GM12878 (cell line): ENCODE results near the gene MAPRE3. TPM values are rescaled to one million over a fixed set of nuclear protein-coding genes. Genes with fewer than 3 reads are reported as not detected.
A peak's percentile ranks its signal among the peaks of the same experiment; 100 is the strongest.

ENCODE experiments used
- ATAC-seq: fragments of 200-7000 bp; cut with Tn5 transposase; 3 replicates; pipeline ENCODE4 v1.9.1; 2020; ENCODE audit warnings: mild to moderate bottlenecking, moderate library complexity
- BruUV-seq: library from RNA; stranded (reverse); fragments of 400-500 nt; replicated peaks from 2 replicates; lab custom pipeline; 2021; lab: Mats Ljungman, UMichigan
- CTCF ChIA-PET: fragments of 300-600 bp; sonication (Branson Sonifier 250); formaldehyde crosslinking; extraction: SDS; loops from one replicate; lab custom pipeline; 2021; ENCODE audit warnings: inconsistent platforms; lab: Yijun Ruan, JAX
- POLR2A ChIA-PET: fragments of 350-600 bp; formaldehyde crosslinking; extraction: SDS; loops from one replicate; lab custom pipeline; 2021; ENCODE audit warnings: inconsistent platforms; lab: Charles Lee
- RAD21 ChIA-PET: fragments of 300-600 bp; sonication (Branson Sonifier 250); formaldehyde crosslinking; loops from one replicate; lab custom pipeline; 2023; ENCODE audit warnings: antibody characterized with exemption; ENCODE audit not compliant: unreplicated experiment; lab: Charles Lee
- SMC1A ChIA-PET: fragments of 300-600 bp; sonication (Branson Sonifier 250); formaldehyde crosslinking; loops from one replicate; lab custom pipeline; 2023; ENCODE audit not compliant: unreplicated experiment, uncharacterized antibody; lab: Charles Lee
- DNase-seq: peaks from one replicate; pipeline ENCODE4 v3.0.0-alpha.2; 2011; ENCODE audit warnings: low read depth, low spot score
- FAIRE-seq: peaks from 3 replicates; lab custom pipeline; 2011; peaks lifted over from hg19 to GRCh38; lab: Jason Lieb, UNC
- H2AFZ ChIP-seq: 2 replicates; pipeline ENCODE4 v1.6.0; 2011; ENCODE audit warnings: low read depth, low read length, control low read depth; ENCODE audit not compliant: control insufficient read depth
- H3K27ac ChIP-seq: 2 replicates; pipeline ENCODE4 v1.5.1; 2011; ENCODE audit warnings: control low read depth; ENCODE audit not compliant: control insufficient read depth, insufficient read depth
- H3K27me3 ChIP-seq, 2 experiments: replicated peaks in 1 of 2; 2 replicates each; pipeline versions ENCODE4 v1.6.0 to v1.6.1; 2011; ENCODE audit warnings: low read length in 1 of 2; ENCODE audit not compliant: control insufficient read depth in 2 of 2, insufficient read depth in 2 of 2
- H3K36me3 ChIP-seq, 2 experiments: 2 replicates each; pipeline ENCODE4 v1.5.1; 2011; ENCODE audit warnings: low read length in 1 of 2; ENCODE audit not compliant: control insufficient read depth in 2 of 2, insufficient read depth in 2 of 2
- H3K4me1 ChIP-seq: 2 replicates; pipeline ENCODE4 v1.6.1; 2011; ENCODE audit warnings: mild to moderate bottlenecking, low read length, moderate library complexity, mixed read lengths; ENCODE audit not compliant: control insufficient read depth, insufficient read depth
- H3K4me2 ChIP-seq: 2 replicates; pipeline ENCODE4 v1.6.0; 2011; ENCODE audit warnings: control low read depth; ENCODE audit not compliant: control insufficient read depth, insufficient read depth
- H3K4me3 ChIP-seq: fragments of 200-600 bp; sonication (generic); 2 replicates; pipeline ENCODE4 v1.5.1; 2016
- H3K79me2 ChIP-seq: 2 replicates; pipeline ENCODE4 v1.6.0; 2011; ENCODE audit warnings: low read length; ENCODE audit not compliant: control insufficient read depth, insufficient read depth
- H3K9ac ChIP-seq: 2 replicates; pipeline ENCODE4 v1.8.0; 2011; ENCODE audit warnings: low read length, control low read depth, mixed read lengths; ENCODE audit not compliant: control insufficient read depth, insufficient read depth
- H3K9me3 ChIP-seq: replicated peaks from 3 replicates; pipeline ENCODE4 v1.5.1; 2011; ENCODE audit warnings: mild to moderate bottlenecking, low read length; ENCODE audit not compliant: control insufficient read depth, insufficient read depth
- H4K20me1 ChIP-seq: 2 replicates; pipeline ENCODE4 v1.6.0; 2011; ENCODE audit not compliant: control insufficient read depth, insufficient read depth
- CTCF ChIP-seq, 3 experiments: IDR thresholded peaks in 2 of 3; conservative IDR thresholded peaks in 1 of 3; 2 replicates each; pipeline ENCODE4 v1.5.1; 2011; ENCODE audit warnings: low read depth in 3 of 3, low read length in 3 of 3, mild to moderate bottlenecking in 3 of 3, control low read depth in 2 of 3, moderate library complexity in 2 of 3, inconsistent platforms in 1 of 3, mixed read lengths in 1 of 3; ENCODE audit not compliant: control insufficient read depth in 2 of 3, insufficient read depth in 1 of 3; ENCODE audit errors: extremely low read depth in 1 of 3
- IRF4 ChIP-seq: IDR thresholded peaks from 2 replicates; pipeline ENCODE4 v1.6.1; 2011; ENCODE audit warnings: low read depth, low read length
- LARP7 ChIP-seq: fragments of 450-650 bp; IDR thresholded peaks from 2 replicates; pipeline ENCODE4 v1.6.1; 2017; ENCODE audit warnings: mild to moderate bottlenecking
- POU2F2 ChIP-seq: IDR thresholded peaks from 3 replicates; pipeline ENCODE4 v1.6.1; 2011; ENCODE audit warnings: low read depth, mild to moderate bottlenecking, low read length, borderline replicate concordance
- RAD21 ChIP-seq: IDR thresholded peaks from 2 replicates; pipeline ENCODE4 v1.6.1; 2011; ENCODE audit warnings: mild to moderate bottlenecking, low read depth, low read length, moderate library complexity; ENCODE audit not compliant: insufficient read depth
- ZNF384 ChIP-seq: IDR thresholded peaks from 2 replicates; pipeline ENCODE4 v1.6.1; 2012; ENCODE audit warnings: low read depth, mild to moderate bottlenecking, low read length, improper control_type of control experiment, borderline replicate concordance
- WGBS: methylation state at CpG from one replicate; pipeline ENCODE4 v1.1.6; 2016; ENCODE audit warnings: low lambda C conversion rate; ENCODE audit not compliant: insufficient replicate concordance, insufficient coverage; ENCODE audit errors: missing lambda C conversion rate; 5-methylcytosine and 5-hydroxymethylcytosine counted together
- in situ Hi-C: fragments of 300-500 bp; cut with MboI; formaldehyde crosslinking; loops from 9 replicates; pipeline ENCODE4 v1.14.3; 2018; ENCODE audit warnings: mixed read lengths
- intact Hi-C: fragments of 100-400 bp; cut with micrococcal nuclease; formaldehyde crosslinking; loops from one replicate; pipeline ENCODE4 v1.14.2; 2022; ENCODE audit not compliant: unreplicated experiment
- polyA plus RNA-seq, 11 experiments: library from polyadenylated mRNA; depleted of rRNA in 4 of 11; unstranded in 6 of 11; stranded (reverse) in 5 of 11; fragments of >200 nt; fragmentation: Nextera tagmentation in 4 of 11; fragmentation: Illumina TruSeq in 1 of 11; extraction: Ambion mirVana in 4 of 11; extraction: Trizol in 1 of 11; gene quantifications; 1 replicate in 1 of 11; 2 replicates in 10 of 11; pipeline versions ENCODE4 v1.2.1 to v1.2.3, GENCODE V29; 2011 to 2016; ENCODE audit warnings: inconsistent platforms in 2 of 11, missing spikeins in 2 of 11, low read depth in 1 of 11
- total RNA-seq, 4 experiments: library from RNA; depleted of rRNA in 3 of 4; stranded (reverse); fragments of >200 nt in 3 of 4; fragmentation: Illumina TruSeq in 1 of 4; extraction: Trizol in 1 of 4; gene quantifications; 2 replicates each; pipeline versions ENCODE4 v1.2.1 to v1.2.3, GENCODE V29; 2013 to 2021

The MAPRE3 gene
- total and polyA plus RNA-seq, 10 of the 15 experiments (the other 5 are each of a cell fraction or from before 2014, with no cell fraction given) = 0.03 to 1.3 (median 0.73) TPM; not detected in 1

GRCh38 chr2:27024188-27024587 lies 53.8 kb downstream of the MAPRE3 start:
- no peaks in the 10 kb centered on the region for H3K27me3 ChIP-seq
- ATAC-seq (no peak), DNase-seq (no peak), FAIRE-seq (no peak)
- WGBS = 95% methylated on average over 18 of the region's 18 CpGs
- ChIA-PET CTCF (interaction anchor here (0.6 kb wide), 1 partner anchor 279 kb away, joined by 3 read pairs; no protein-coding TSS in a partner anchor), POLR2A (no interaction called here), SMC1A (interaction anchor here (1.1 kb wide), 1 partner anchor 42 kb away, joined by 3 read pairs; no protein-coding TSS in a partner anchor), RAD21 (no interaction called here)
- H3K36me3 ChIP-seq = peaks cover 0 to 9% of the 10 kb centered on the region in 2 experiments; a peak in 3 of 4 replicates
- H3K9me3 ChIP-seq = no peaks in the 10 kb centered on the region
- TF ChIP-seq IRF4 = no peak
- H2AFZ ChIP-seq = no peak overlapping the region
- no peak overlapping the region for H3K4me2 ChIP-seq
- H4K20me1 ChIP-seq = no peaks in the 10 kb centered on the region
- no TSS peak for BruUV-seq
- H3K9ac ChIP-seq = no peak overlapping the region
- intact Hi-C loops = no loop called here
- no peaks in the 10 kb centered on the region; the same call in none of the 2 replicates for H3K79me2 ChIP-seq
- no peak overlapping the region for H3K4me3 ChIP-seq
- H3K4me1 ChIP-seq = no peaks in the 10 kb centered on the region
- H3K27ac ChIP-seq = no peak overlapping the region
- in situ Hi-C loops = no loop called here

GRCh38 chr2:27024812-27025211 lies 54.4 kb downstream of the MAPRE3 start:
- FAIRE-seq (no peak), DNase-seq (no peak), ATAC-seq (no peak)
- ChIA-PET RAD21 (no interaction called here), POLR2A (no interaction called here), SMC1A (interaction anchor here (0.9 to 1.1 kb wide), 2 partner anchors 8 to 41 kb away, joined by 3 read pairs; no protein-coding TSS in a partner anchor), CTCF (interaction anchor here (0.6 kb wide), 1 partner anchor 278 kb away, joined by 3 read pairs; no protein-coding TSS in a partner anchor)
- H3K4me3 ChIP-seq = no peak overlapping the region
- intact Hi-C loops (no loop called here), in situ Hi-C loops (no loop called here)
- H2AFZ ChIP-seq = no peak overlapping the region
- no peaks in the 10 kb centered on the region for H3K9me3 ChIP-seq
- no peak overlapping the region for H3K27ac ChIP-seq
- WGBS = 99% methylated on average over 12 of the region's 12 CpGs
- H3K4me2 ChIP-seq = no peak overlapping the region
- TF ChIP-seq RAD21 (peak; percentile 18; the same call in 1 of the 2 replicates), POU2F2 (no peak), LARP7 (no peak), ZNF384 (no peak), CTCF (IDR thresholded peaks at IDR 0.05 in 2 of 3, conservative IDR thresholded peaks at IDR 0.05 in 1 of 3; ENCODE audit: control insufficient read depth in 2 of 3, extremely low read depth in 1 of 3, insufficient read depth in 1 of 3, low read depth in 3 of 3, low read length in 3 of 3) (0 out of 6 replicates have a peak, but pooled peaks of 1 of the 3 experiments have one; percentile 1)
- H3K4me1 ChIP-seq = no peaks in the 10 kb centered on the region
- no peaks in the 10 kb centered on the region; the same call in none of the 2 replicates for H3K79me2 ChIP-seq
- peaks cover 0 to 9% of the 10 kb centered on the region in 2 experiments; a peak in 3 of 4 replicates for H3K36me3 ChIP-seq
- H3K27me3 ChIP-seq = no peaks in the 10 kb centered on the region
- H4K20me1 ChIP-seq = no peaks in the 10 kb centered on the region
- no TSS peak for BruUV-seq
- no peak overlapping the region for H3K9ac ChIP-seq
